ENCODE data around the gene CIZ1. TPM values are rescaled to one million over a fixed set of nuclear protein-coding genes. Genes with fewer than 3 reads are reported as not detected.

The CIZ1 gene
- total and polyA plus RNA-seq, 9 of the 15 experiments (the other 6 are each of a cell fraction or from before 2014, with no cell fraction given): 6.6 to 329 (median 87.8) TPM

- no peak for TF ChIP-seq NR3C1 (CRISPR knock-in tag; IDR thresholded peaks at IDR 0.05)
- TF ChIP-seq U2AF2 (optimal IDR thresholded peaks at IDR 0.05; ENCODE audit: low read depth, low read length): no peak
- no peak for TF ChIP-seq RBBP5 (IDR thresholded peaks at IDR 0.05; ENCODE audit: borderline replicate concordance, insufficient read depth, low read length, poor library complexity, severe bottlenecking)
- TF ChIP-seq TEAD2 (tag; IDR thresholded peaks at IDR 0.05): no peak
- TF ChIP-seq SRF (CRISPR knock-in tag; IDR thresholded peaks at IDR 0.05): peak in 1 of 2 experiments; percentile 60; a peak in 1 of 4 replicates
- TF ChIP-seq DMBX1 (CRISPR knock-in tag; IDR thresholded peaks at IDR 0.05; ENCODE audit: borderline replicate concordance): peak; percentile 20; the same call in 1 of the 2 replicates
- TF ChIP-seq HCFC1 (IDR thresholded peaks at IDR 0.05; ENCODE audit: low read depth, low read length): peak; percentile 47
- TF ChIP-seq, protein P1, sequence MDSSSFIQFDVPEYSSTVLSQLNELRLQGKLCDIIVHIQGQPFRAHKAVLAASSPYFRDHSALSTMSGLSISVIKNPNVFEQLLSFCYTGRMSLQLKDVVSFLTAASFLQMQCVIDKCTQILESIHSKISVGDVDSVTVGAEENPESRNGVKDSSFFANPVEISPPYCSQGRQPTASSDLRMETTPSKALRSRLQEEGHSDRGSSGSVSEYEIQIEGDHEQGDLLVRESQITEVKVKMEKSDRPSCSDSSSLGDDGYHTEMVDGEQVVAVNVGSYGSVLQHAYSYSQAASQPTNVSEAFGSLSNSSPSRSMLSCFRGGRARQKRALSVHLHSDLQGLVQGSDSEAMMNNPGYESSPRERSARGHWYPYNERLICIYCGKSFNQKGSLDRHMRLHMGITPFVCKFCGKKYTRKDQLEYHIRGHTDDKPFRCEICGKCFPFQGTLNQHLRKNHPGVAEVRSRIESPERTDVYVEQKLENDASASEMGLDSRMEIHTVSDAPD (CRISPR knock-in tag; IDR thresholded peaks at IDR 0.05): no peak
- TF ChIP-seq TEAD4 (IDR thresholded peaks at IDR 0.05; ENCODE audit: low read length): no peak; the same call in 1 of the 2 replicates
- no peak for TF ChIP-seq TEAD4 (CRISPR knock-in tag; IDR thresholded peaks at IDR 0.05; ENCODE audit: borderline replicate concordance)
- TF ChIP-seq ZNF431 (CRISPR knock-in tag; IDR thresholded peaks at IDR 0.05): no peak
- peak; percentile 70 for TF ChIP-seq SPI1 (IDR thresholded peaks at IDR 0.05; ENCODE audit: borderline replicate concordance, low read depth, low read length)
- TF ChIP-seq GABPA (tag; conservative IDR thresholded peaks at IDR 0.05; ENCODE audit: low read depth): no peak
- no peak for TF ChIP-seq TRIM25 (IDR thresholded peaks at IDR 0.05; ENCODE audit: borderline replicate concordance)
- 0 out of 4 replicates have a peak, but pooled peaks of 1 of the 2 experiments have one; percentile 21 for TF ChIP-seq SIN3A (IDR thresholded peaks at IDR 0.05; ENCODE audit: borderline replicate concordance in 2 of 2, control insufficient read depth in 1 of 2, low read depth in 2 of 2, low read length in 2 of 2)
- TF ChIP-seq NCOA2 (IDR thresholded peaks at IDR 0.05; ENCODE audit: partially characterized antibody in 2 of 2): no peak
- TF ChIP-seq ZFPM2 (CRISPR knock-in tag; IDR thresholded peaks at IDR 0.05): no peak; the same call in 1 of the 2 replicates
- TF ChIP-seq NCOA6 (IDR thresholded peaks at IDR 0.05): no peak
- peak; percentile 66; the same call in 1 of the 2 replicates for TF ChIP-seq ZBTB2 (IDR thresholded peaks at IDR 0.05)
- TF ChIP-seq RCOR1 (IDR thresholded peaks at IDR 0.05; ENCODE audit: borderline replicate concordance in 1 of 2, low read depth in 2 of 2, low read length in 2 of 2): peak; percentile 84 to 95
- no peak for TF ChIP-seq ZNF780A (CRISPR knock-in tag; IDR thresholded peaks at IDR 0.05)
- peak; percentile 63; the same call in 1 of the 2 replicates for TF ChIP-seq MXI1 (IDR thresholded peaks at IDR 0.05; ENCODE audit: low read depth, low read length)
- TF ChIP-seq CXXC5 (CRISPR knock-in tag; IDR thresholded peaks at IDR 0.05): peak; percentile 99
These were observed 27.4 kb upstream of the CIZ1 start (continued) for GRCh38 chr9:128218518-128219389.

Data from K562 (cell line).